Fibroblast of the aortic adventitia (primary cell): ENCODE data around the gene CARHSP1. TPM values are rescaled to one million over a fixed set of nuclear protein-coding genes. Genes with fewer than 3 reads are reported as not detected.
"Not testable (repeated sequence)": the region's sequence is repeated elsewhere in the genome, so short reads cannot be mapped to it uniquely, and the experiment has no call there.

Experiments
- DNase-seq: peaks from one replicate; pipeline ENCODE4 v3.0.0-alpha.2; 2010; ENCODE audit warnings: low read depth
- H3K4me3 ChIP-seq: 2 replicates; pipeline ENCODE4 v1.5.1; 2011; ENCODE audit warnings: low read depth, mild to moderate bottlenecking, control low read depth, low read length, moderate library complexity
- CTCF ChIP-seq: IDR thresholded peaks from 2 replicates; pipeline ENCODE4 v1.5.1; 2011; ENCODE audit warnings: mild to moderate bottlenecking, low read length, control low read depth, inconsistent platforms; ENCODE audit not compliant: insufficient read depth
- total RNA-seq: library from RNA; depleted of rRNA; stranded (reverse); fragments of >200 nt; gene quantifications from 2 replicates; pipeline ENCODE4 v1.2.3, GENCODE V29; 2012; ENCODE audit warnings: low replicate concordance

Gene CARHSP1
- total RNA-seq, 1 donor: 66.5 TPM

GRCh38 chr16:8847623-8848022 is 21.2 kb downstream of the CARHSP1 start:
- H3K4me3 ChIP-seq: no peak overlapping the region
- no peak for DNase-seq

GRCh38 chr16:8847145-8847544 is 21.7 kb downstream of the CARHSP1 start:
- DNase-seq: no peak
- no peak overlapping the region for H3K4me3 ChIP-seq
- no peak for TF ChIP-seq CTCF

More at GRCh38 chr16:8847623-8848022, 21.2 kb downstream of the CARHSP1 start:
- TF ChIP-seq CTCF: no peak

GRCh38 chr16:8846401-8846932 is 22.3 kb downstream of the CARHSP1 start:
- no peak for TF ChIP-seq CTCF
- H3K4me3 ChIP-seq: no peak overlapping the region
- DNase-seq: no peak

- H3K4me3 ChIP-seq: no peak overlapping the region
- TF ChIP-seq CTCF: no peak
Observed at GRCh38 chr16:8845699-8846298, 23.0 kb downstream of the CARHSP1 start.

GRCh38 chr16:8843296-8843695 is 25.5 kb downstream of the CARHSP1 start:
- DNase-seq: peak; percentile 51
- H3K4me3 ChIP-seq: not testable (repeated sequence)

More at GRCh38 chr16:8845699-8846298, 23.0 kb downstream of the CARHSP1 start:
- DNase-seq: no peak

GRCh38 chr16:8842016-8842415 is 26.8 kb downstream of the CARHSP1 start:
- peak; percentile 51 for DNase-seq
- H3K4me3 ChIP-seq: not testable (repeated sequence)

GRCh38 chr16:8837594-8837993 is 31.2 kb downstream of the CARHSP1 start:
- DNase-seq: not testable (repeated sequence)

GRCh38 chr16:8836797-8837196 is 32.0 kb downstream of the CARHSP1 start:
- H3K4me3 ChIP-seq, DNase-seq: not testable (repeated sequence)

More at GRCh38 chr16:8837594-8837993, 31.2 kb downstream of the CARHSP1 start:
- not testable (repeated sequence) for H3K4me3 ChIP-seq

- DNase-seq: no peak
- no peak overlapping the region for H3K4me3 ChIP-seq
- TF ChIP-seq CTCF: no peak
Observed at GRCh38 chr16:8832717-8833105, 36.1 kb downstream of the CARHSP1 start.
